A549 treated with AZD9567 at 1 μM for 4 hours (cell line): ENCODE results near the gene DPY19L2. TPM values are rescaled to one million over a fixed set of nuclear protein-coding genes. Genes with fewer than 3 reads are reported as not detected.

ENCODE experiments used
- total RNA-seq: library from RNA; stranded (reverse); fragments of 200-300 nt; extraction: Qiagen RNA extraction; gene quantifications from 5 replicates; pipeline ENCODE4 v1.2.3, GENCODE V29; 2022; ENCODE audit not compliant: insufficient read depth

Gene DPY19L2
- 1.3 to 2.4 TPM (median 1.8 TPM) in 5 replicates for total RNA-seq

GRCh38 chr12:63668028-63668799 is at the start of gene DPY19L2:
DPY19L2 (minus strand) TSS chr12:63668493; CDS start chr12:63668393, 100 bp downstream.

Other genes starting within 250 kb of the DPY19L2 start
- gene RXYLT1, start 111.4 kb upstream of the DPY19L2 start, total RNA-seq, result 24.0 to 29.6 TPM (median 28.9 TPM) in 5 replicates
- gene SRGAP1, start 176.2 kb upstream of the DPY19L2 start, total RNA-seq, result 7.7 to 12.2 TPM (median 9.7 TPM) in 5 replicates